Memory B cell (primary cell): ENCODE results near the gene TCF3.

Source experiments
- ATAC-seq: fragments of 150-1000 bp; cut with Tn5 transposase; 2 replicates; pipeline ENCODE4 v1.10.0; 2021; ENCODE audit warnings: low read depth, mild to moderate bottlenecking, moderate library complexity
- DNase-seq, 2 donors: peaks; one replicate each; pipeline ENCODE4 v3.0.0; 2022; ENCODE audit warnings: low spot score in 2 of 2
- H3K27ac Mint-ChIP-seq: one replicate; pipeline ENCODE4 v1.8.0; 2022; ENCODE audit warnings: mild to moderate bottlenecking, moderate library complexity, mixed read lengths
- H3K27me3 Mint-ChIP-seq: one replicate; pipeline ENCODE4 v1.8.0; 2022; ENCODE audit warnings: mixed read lengths
- H3K36me3 Mint-ChIP-seq: one replicate; pipeline ENCODE4 v1.8.0; 2022; ENCODE audit warnings: mild to moderate bottlenecking, mixed read lengths
- H3K4me1 Mint-ChIP-seq: one replicate; pipeline ENCODE4 v1.8.0; 2022; ENCODE audit warnings: mixed read lengths
- H3K4me3 Mint-ChIP-seq: one replicate; pipeline ENCODE4 v1.8.0; 2022; ENCODE audit warnings: mild to moderate bottlenecking, moderate library complexity, mixed read lengths
- H3K9me3 Mint-ChIP-seq: one replicate; pipeline ENCODE4 v1.8.0; 2022; ENCODE audit warnings: mixed read lengths

TCF3 gene

DNA sequence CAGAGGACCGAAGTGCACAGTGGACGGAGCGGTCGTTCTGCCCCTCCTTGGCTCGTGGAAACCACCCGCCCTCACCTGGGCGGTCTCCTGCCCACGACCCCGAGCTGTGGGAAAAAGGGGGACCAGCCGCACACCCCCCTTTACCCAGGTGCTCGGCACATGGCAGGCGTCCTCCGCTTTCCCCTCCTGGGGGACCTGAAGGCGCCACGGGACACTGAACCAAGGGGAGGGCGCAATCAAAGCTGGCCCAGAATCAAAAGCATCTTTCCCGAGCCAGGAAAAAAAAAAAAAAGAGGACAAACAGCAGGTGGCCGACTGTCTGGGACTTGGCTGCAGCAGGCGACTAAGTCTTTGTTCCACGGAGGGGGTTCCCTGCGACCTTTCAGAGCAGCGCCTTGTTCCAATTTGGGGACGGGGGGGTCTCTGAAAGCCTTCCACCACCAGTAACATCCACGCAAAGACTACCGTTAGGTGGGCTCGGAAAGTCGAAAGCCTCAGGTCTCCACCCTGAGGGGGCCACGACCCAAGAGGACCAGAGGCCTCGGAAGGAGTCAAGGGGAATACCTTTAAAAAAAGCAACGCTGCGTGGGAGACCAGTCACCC, 60.9 kb downstream of the TCF3 start:
- no peaks in the 10 kb centered on the region for H3K27me3 Mint-ChIP-seq
- ATAC-seq, result no peak

DNA sequence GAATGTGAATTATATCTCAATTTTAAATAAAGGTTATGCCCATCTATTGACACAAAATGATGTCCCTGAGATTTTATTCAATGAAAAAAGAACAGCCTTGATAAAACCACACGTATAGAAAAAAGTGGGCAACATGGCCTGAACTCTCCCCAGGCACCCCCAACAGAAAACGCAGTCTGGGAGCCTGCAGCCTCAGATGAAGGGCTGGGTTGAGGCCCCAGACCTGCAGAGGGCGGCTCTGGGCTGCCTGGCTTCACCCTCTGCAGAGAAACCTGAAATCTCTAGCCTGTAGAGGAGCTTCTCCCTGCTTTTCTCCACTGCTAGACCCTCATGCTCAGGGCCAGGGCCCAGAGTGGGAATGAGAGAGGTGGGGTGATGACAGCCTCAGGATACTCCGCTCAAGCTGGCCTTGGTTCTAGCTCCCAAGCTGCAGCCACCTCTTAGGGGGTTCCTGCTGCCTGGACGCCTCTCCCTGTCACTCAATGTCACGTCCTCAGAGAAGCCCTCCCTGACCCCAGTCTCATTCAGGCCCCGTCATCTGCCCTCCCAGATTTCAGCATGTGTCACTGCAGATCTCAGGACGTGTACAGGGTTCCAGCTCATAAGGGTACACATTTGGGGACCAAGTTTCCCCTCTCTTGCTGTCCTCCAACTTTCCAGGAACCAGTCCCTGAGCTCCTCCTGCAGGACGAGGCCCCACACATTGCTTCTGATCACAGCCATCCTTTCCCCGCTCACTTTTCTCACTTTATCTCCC, 61.6 kb downstream of the TCF3 start:
- no peaks in the 10 kb centered on the region for H3K9me3 Mint-ChIP-seq
- H3K4me3 Mint-ChIP-seq, result peak overlapping the region; percentile 85
- peaks cover 14% of the 10 kb centered on the region for H3K4me1 Mint-ChIP-seq
- peaks cover 3% of the 10 kb centered on the region for H3K36me3 Mint-ChIP-seq
- peak; percentile 17 for ATAC-seq
- DNase-seq, result no peak
- H3K27me3 Mint-ChIP-seq, result no peaks in the 10 kb centered on the region
- peak overlapping the region; percentile 57 for H3K27ac Mint-ChIP-seq

More for the DNA sequence above, 60.9 kb downstream of the TCF3 start:
- Mint-ChIP-seq H3K9me3 (no peaks in the 10 kb centered on the region), H3K27ac (peak overlapping the region; percentile 57), H3K4me1 (peaks cover 12% of the 10 kb centered on the region), H3K4me3 (peak overlapping the region; percentile 85), H3K36me3 (peaks cover 3% of the 10 kb centered on the region)
- no peak for DNase-seq

DNA sequence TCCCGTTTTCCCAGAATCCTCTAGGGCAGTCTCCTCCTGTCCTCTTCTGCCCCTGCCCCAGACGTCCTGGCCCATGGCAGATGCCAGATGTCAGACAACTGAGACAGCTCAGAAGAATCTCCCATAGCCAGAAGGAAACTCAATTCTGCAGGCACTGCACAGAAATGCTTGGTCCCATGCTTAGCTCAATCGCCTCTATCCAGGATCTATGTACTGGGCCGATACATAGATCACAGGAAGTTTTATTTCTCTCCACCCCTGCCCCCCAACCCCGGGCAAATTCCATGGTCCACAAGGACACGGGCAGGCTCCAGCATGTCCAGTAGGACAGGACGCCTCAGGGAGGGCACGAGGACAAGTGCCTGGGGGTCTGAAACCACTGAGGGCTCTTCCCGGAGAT, 64.5 kb downstream of the TCF3 start:
- no peak for ATAC-seq
- no peak for DNase-seq
- Mint-ChIP-seq H3K27ac (no peak overlapping the region), H3K4me3 (no peak overlapping the region), H3K4me1 (peaks cover 18% of the 10 kb centered on the region), H3K36me3 (peaks cover 6% of the 10 kb centered on the region), H3K27me3 (no peaks in the 10 kb centered on the region), H3K9me3 (no peaks in the 10 kb centered on the region)

DNA sequence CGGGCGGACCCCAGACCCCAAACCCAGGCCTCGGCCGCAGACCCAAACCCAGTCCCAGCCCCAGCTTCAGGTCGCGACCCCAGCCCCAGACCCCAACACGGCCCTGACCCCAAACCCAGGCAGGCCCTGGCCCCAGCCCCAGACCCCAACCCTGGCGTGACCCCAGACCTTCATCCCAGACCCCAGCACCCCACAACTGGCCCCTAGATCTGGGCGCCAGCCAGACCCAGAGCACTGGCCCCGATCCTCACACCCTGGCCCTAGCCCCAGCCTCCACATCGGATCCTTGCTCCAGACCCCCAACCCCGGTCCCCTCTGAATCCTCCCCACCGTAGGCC, 67.2 kb downstream of the TCF3 start:
- Mint-ChIP-seq H3K27me3 (no peaks in the 10 kb centered on the region), H3K4me1 (peaks cover 8% of the 10 kb centered on the region), H3K4me3 (no peak overlapping the region), H3K36me3 (peaks cover 6% of the 10 kb centered on the region), H3K27ac (no peak overlapping the region), H3K9me3 (no peaks in the 10 kb centered on the region)
- DNase-seq, result no peak
- no peak for ATAC-seq

DNA sequence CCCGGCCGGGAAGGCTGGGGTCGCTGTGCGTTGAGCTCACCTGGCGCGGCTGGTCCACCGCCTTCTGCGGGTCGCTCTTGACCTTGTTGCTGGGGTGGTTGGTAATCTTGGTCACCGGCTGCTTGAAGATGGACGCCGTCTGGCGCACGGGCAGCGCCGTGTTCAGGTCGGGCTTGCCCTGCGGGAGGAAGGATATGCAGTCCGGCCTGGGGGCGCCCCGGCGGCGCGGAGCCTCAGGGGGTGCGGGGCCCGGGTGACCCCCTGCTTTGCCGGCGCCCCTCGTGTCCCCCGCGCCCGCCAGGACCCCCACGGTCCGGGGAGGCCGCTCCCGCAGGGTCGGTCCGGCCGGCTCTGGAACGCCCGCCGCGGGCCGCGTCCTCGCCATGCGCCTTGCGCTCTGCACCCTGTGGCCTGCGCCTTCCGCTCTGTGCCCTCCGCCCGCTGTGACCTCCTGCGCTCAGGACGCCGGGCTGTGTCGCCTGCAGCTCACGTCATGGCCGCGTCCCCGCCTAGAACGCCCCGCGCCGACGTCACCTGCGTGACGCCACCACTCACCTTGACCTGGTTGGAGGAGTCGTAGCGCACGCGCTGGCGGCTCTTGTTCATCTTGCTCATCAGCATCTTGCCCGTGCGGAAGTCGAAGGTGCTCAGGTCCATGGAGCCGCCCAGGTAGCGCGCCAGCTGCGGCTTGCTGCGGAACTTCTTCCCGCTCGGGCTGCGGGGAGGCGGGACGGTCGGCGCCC, 67.7 kb downstream of the TCF3 start:
- Mint-ChIP-seq H3K4me1 (peaks cover 7% of the 10 kb centered on the region), H3K4me3 (no peak overlapping the region), H3K27ac (no peak overlapping the region), H3K27me3 (no peaks in the 10 kb centered on the region), H3K36me3 (peaks cover 8% of the 10 kb centered on the region), H3K9me3 (no peaks in the 10 kb centered on the region)
- ATAC-seq, result no peak
- DNase-seq, result no peak

DNA sequence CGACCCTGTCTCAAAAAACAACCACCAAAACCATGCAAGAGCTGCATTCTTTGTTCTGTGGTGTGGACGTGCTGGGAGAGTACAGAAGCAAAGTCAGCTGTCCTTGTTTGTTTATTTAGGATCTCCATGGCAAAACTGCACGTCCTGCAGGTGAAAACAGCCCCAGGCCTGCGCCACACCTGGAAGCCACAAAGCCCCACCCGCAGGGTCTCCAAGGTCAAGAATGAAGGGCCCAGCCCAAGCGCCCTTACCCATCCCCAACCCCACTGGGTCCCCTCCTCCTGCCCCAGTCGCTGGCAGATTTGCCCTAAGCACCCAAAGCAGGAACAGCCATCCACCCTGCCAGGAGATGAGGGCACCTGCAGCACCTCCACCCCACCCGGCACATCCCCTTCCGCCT, 70.2 kb downstream of the TCF3 start:
- Mint-ChIP-seq H3K36me3 (peaks cover 10% of the 10 kb centered on the region), H3K27me3 (no peaks in the 10 kb centered on the region), H3K27ac (no peak overlapping the region), H3K4me1 (peaks cover 6% of the 10 kb centered on the region), H3K4me3 (no peak overlapping the region), H3K9me3 (no peaks in the 10 kb centered on the region)
- ATAC-seq, result no peak
- DNase-seq, result no peak

DNA sequence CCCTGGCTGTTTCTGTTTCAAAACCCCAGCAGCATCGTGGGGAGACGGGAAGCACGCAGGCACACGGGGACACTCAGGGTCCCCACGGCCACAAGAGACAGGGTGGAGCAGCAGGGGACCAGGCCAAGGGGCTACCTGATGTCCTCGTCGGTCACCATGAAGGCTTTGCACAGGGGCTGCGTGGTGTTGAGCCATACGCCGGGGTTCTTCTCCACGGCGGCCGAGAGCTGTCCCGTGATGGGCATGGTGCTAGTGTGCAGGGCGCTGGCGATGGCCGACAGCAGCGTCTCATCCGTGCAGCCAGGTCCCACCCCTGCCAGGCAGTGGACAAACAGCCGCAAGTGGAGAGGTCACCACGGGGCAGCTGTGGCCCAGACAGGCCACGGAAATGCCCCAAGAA, 71.5 kb downstream of the TCF3 start:
- Mint-ChIP-seq H3K27ac (no peak overlapping the region), H3K27me3 (no peaks in the 10 kb centered on the region), H3K36me3 (peaks cover 11% of the 10 kb centered on the region), H3K4me1 (peaks cover 4% of the 10 kb centered on the region), H3K9me3 (no peaks in the 10 kb centered on the region), H3K4me3 (no peak overlapping the region)
- ATAC-seq, result no peak
- DNase-seq, result no peak

DNA sequence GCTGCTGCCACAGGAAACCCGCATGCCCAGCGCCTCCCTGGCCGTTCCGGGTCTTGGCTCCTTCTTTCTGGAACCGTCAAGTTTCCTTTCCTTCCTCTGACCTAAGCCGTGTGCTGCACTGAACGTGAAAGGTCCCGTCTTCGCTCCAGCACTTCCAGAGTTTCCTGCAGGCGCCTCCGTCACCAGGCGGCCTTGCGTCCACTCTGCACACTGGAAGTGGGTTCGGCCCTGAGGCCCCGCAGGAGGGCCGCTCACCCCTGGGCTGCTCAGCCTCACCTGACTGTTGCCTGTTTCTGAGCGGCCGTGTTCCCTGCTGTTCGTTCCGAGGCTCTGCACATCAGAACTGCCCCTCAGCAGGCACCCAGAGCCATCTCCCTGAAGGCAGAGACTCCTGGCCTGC, 72.0 kb downstream of the TCF3 start:
- Mint-ChIP-seq H3K36me3 (peaks cover 13% of the 10 kb centered on the region), H3K4me1 (peaks cover 5% of the 10 kb centered on the region), H3K27me3 (no peaks in the 10 kb centered on the region), H3K27ac (no peak overlapping the region), H3K9me3 (no peaks in the 10 kb centered on the region), H3K4me3 (no peak overlapping the region)
- no peak for ATAC-seq
- no peak for DNase-seq

DNA sequence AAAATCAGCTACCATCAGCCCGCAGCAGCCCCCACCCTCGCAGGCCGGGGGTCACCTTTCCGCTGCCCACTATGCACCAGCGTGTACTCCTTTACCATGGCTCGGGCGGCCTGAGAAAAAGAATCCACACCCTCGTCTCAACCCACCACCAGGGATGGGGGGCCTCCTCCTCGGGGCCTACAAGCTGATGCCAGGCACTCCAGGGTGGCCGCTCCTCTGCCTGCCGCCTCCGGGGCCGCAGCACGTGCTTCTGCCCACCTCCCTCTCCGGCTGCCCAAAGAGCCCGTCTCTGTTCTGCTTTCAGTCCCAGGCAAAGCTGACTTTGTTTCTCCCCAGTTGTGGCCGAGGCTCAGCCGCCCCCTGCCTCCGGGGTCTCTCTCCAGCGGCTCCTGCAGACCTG, 73.2 kb downstream of the TCF3 start:
- Mint-ChIP-seq H3K27me3 (no peaks in the 10 kb centered on the region), H3K4me3 (no peak overlapping the region), H3K4me1 (peaks cover 3% of the 10 kb centered on the region), H3K27ac (no peak overlapping the region), H3K36me3 (peaks cover 10% of the 10 kb centered on the region), H3K9me3 (no peaks in the 10 kb centered on the region)
- no peak for ATAC-seq
- DNase-seq, result no peak

DNA sequence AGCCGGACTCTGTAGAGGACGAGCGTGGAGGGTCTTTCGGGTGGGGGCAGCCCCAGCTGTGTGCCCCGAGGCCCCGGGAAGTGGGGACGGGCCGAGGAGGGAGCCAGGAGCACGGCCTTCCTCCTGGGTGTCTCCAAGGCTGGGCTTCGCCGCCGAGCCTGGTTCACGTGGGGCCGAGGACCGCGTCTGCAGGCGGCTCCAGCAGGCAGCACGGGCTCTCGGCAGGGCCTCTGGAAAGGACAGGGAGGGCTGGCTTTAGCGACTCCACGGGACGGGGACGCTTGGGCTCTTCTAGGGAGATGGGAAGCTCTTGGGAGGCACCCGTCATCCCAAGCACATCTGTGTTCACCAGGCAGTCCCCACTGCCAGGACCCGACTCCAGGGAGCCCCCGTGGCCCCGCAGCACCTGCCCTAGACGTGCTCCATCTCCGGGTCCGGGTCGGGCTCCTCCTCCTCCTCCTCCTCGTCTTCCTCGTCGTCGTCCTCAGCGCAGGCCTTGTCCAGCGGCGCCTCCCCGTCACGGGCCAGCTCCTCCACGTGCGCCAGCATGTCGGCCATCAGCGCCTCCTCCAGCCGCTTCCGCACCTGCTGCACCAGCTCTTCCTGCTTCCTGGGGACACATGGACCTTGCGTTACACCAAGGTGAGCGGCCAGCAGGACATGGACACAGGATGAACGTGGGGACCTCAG, 74.3 kb downstream of the TCF3 start:
- Mint-ChIP-seq H3K27ac (no peak overlapping the region), H3K9me3 (no peaks in the 10 kb centered on the region), H3K36me3 (peaks cover 10% of the 10 kb centered on the region), H3K4me3 (no peak overlapping the region), H3K4me1 (peaks cover 6% of the 10 kb centered on the region), H3K27me3 (no peaks in the 10 kb centered on the region)
- no peak for ATAC-seq
- no peak for DNase-seq

DNA sequence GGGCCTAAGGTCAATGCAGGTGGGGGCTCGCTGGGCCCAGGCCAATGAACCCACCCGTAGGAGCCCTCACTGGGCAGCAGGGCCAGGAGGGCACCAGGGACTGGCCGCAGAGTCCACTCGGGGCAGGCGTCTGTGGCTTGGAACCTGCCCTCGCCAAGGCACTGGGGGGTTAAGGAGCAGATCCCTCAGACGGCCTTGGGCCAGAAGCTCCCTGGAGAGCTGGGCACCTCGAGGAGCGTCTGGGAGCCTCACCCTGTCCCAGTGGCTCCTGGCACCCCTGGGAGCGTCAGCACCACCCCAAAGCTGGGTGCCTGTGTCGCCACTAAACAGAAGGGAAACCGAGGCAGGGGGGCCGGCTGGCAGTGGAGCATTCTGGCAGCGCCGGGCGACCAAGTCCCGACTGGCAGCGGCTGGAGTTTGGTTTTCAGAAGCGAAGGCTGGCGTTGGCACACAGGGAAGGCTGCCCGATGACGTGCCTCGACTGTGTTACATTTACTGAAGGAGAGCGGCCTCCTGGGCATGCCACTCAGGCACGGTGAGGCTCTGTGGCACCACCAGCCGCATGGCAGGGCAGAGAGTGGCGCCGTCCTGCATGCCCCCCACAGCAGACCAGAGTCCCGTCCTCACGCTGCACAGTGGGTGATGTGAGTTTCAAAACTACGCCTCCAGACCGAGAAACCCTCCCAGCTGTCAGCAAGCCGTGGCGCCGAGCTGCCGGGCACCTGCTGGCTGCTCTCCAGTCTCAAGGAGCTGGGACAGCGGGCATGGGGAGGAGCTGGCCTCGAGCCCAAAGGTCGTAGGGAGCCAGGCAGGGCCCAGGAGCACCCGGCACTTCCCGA, 75.1 kb downstream of the TCF3 start:
- no peaks in the 10 kb centered on the region for H3K9me3 Mint-ChIP-seq
- H3K36me3 Mint-ChIP-seq, result peaks cover 10% of the 10 kb centered on the region
- DNase-seq (no peak), ATAC-seq (no peak)
- peaks cover 6% of the 10 kb centered on the region for H3K4me1 Mint-ChIP-seq
- no peaks in the 10 kb centered on the region for H3K27me3 Mint-ChIP-seq
- no peak overlapping the region for H3K4me3 Mint-ChIP-seq
- H3K27ac Mint-ChIP-seq, result no peak overlapping the region

DNA sequence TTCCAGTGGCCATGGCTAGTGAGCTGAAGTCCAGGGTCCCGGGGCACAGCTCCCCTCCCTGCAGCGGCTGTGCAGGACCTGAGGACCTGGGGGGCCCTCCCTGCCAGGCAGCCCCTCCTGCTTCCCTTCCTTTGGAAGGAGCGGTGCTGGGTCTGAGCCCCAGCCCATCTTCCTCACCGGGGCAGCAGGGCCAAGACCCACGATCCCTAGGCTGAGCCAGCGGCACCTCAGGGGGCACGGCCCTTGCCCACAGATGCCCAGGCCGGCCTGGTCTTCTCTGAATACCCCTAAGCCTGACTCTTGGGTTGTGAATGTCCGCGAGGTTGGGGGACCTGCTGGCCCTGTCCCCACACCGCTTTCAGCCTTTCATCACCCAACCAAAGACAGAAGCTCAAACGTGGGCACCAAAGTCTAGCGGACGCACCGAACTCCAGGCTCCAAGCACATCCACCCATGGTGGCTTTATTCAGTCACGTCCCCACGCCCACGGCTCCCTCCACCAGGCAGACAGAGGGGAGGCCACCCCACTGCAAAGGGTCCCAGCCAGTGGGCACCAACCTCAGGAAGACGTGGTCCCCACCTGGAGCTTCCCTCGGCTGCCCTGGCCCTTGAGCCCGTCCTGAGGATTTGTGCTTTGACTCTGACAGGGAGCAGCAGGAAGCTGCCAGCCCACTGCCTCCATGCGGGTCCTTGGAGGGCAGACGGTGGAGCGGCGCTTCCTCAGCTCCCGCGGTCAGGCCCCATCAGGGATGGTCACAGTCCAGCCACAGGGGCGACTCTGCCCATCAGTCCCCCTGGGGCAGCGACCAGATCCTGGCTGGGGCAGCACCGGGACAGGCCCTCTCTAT, 75.9 kb downstream of the TCF3 start:
- Mint-ChIP-seq H3K36me3 (peaks cover 10% of the 10 kb centered on the region), H3K4me3 (no peak overlapping the region), H3K4me1 (peaks cover 6% of the 10 kb centered on the region), H3K27me3 (no peaks in the 10 kb centered on the region), H3K27ac (no peak overlapping the region), H3K9me3 (no peaks in the 10 kb centered on the region)
- ATAC-seq (no peak), DNase-seq (no peak)
